ENCODE results near the gene TMEM87B. TPM values are rescaled to one million over a fixed set of nuclear protein-coding genes. Genes with fewer than 3 reads are reported as not detected.
"Not testable (repeated sequence)": the region's sequence is repeated elsewhere in the genome, so short reads cannot be mapped to it uniquely, and the experiment has no call there.

The TMEM87B gene
- total and polyA plus RNA-seq, 10 donors = 10.4 to 39.9 (median 32.9) TPM

DNA sequence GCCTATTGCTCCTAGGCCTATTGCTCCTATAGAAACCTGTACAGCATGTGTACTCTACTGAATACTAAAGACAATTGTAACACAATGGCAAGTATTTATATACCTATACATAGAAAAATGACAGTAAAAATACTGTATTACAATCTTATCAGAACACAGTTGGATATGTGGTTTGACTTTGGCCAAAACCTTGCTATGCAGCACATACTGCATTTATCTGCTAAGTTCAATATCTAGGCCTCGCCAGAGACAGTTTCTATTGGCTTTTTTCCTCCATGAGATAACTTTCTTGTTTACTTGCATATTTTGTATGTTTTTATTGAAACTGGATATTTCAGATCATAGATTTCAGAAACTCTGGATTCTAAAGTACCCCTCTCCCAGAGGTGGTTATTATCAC, 19.3 kb upstream of the TMEM87B start:
- no peak overlapping the region for H3K27ac ChIP-seq
- intact Hi-C loops (cut with DNase I; ENCODE audit: low total_unique reads) = no loop called here
- H3K36me3 ChIP-seq = no peaks in the 10 kb centered on the region
- no peak for DNase-seq
- H3K27me3 ChIP-seq (replicated peaks in 1 of 7) = no peaks in the 10 kb centered on the region
- H3K4me1 ChIP-seq = peaks cover 0 to 36% (median 15%) of the 10 kb centered on the region in 6 donors
- peaks cover 0 to 23% (median 5%) of the 10 kb centered on the region in 8 donors for H3K9me3 ChIP-seq
- 89 to 98% (median 95%) methylated on average over 1 of the region's 1 CpG for WGBS, 5 donors
- TF ChIP-seq POLR2A (IDR thresholded peaks at IDR 0.05) (no peak), CTCF (IDR thresholded peaks at IDR 0.05 in 8 of 11, conservative IDR thresholded peaks at IDR 0.05 in 3 of 11) (no peak), POLR2AphosphoS5 (IDR thresholded peaks at IDR 0.05) (no peak)
- no peak overlapping the region for H3K4me3 ChIP-seq

DNA sequence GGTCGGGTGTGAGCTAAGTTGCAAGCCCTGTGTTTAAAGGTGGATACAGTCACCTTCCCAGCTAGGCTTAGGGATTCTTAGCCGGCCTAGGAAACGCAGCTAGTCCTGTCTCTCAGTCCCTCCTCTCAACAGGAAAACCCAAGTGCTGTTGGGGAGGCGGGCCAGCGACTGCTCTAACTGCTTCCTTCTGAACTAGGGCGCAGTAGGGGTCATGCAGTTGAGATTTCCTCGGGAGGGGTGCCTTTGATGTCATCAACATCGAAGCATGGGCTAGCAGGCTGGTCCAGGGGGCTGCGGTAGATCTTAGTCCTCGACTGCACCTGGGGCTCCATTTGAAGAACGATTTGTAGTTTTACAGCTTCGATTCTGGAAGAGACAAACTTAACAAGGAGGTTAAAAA, 15.5 kb upstream of the TMEM87B start:
- H3K4me1 ChIP-seq; H3K27me3 ChIP-seq (replicated peaks in 1 of 7); intact Hi-C loops (cut with DNase I; ENCODE audit: low total_unique reads); H3K27ac ChIP-seq; H3K4me3 ChIP-seq; DNase-seq; H3K36me3 ChIP-seq: not testable (repeated sequence)
- 87 to 94% (median 91%) methylated on average over 11 to 12 of the region's 12 CpGs for WGBS, 5 donors
- peaks cover 0 to 29% (median 5%) of the 10 kb centered on the region in 8 donors for H3K9me3 ChIP-seq

- peaks cover 0 to 30% (median 7%) of the 10 kb centered on the region in 8 donors for H3K9me3 ChIP-seq
- H3K27me3 ChIP-seq (replicated peaks in 1 of 7); DNase-seq; H3K4me1 ChIP-seq; H3K27ac ChIP-seq; intact Hi-C loops (cut with DNase I; ENCODE audit: low total_unique reads); H3K36me3 ChIP-seq; H3K4me3 ChIP-seq: not testable (repeated sequence)
- WGBS, 5 donors = 76 to 100% (median 87%) methylated on average over 2 of the region's 2 CpGs
These were observed 15.0 kb upstream of the TMEM87B start for GRCh38 chr2:112040066-112040465.

DNA sequence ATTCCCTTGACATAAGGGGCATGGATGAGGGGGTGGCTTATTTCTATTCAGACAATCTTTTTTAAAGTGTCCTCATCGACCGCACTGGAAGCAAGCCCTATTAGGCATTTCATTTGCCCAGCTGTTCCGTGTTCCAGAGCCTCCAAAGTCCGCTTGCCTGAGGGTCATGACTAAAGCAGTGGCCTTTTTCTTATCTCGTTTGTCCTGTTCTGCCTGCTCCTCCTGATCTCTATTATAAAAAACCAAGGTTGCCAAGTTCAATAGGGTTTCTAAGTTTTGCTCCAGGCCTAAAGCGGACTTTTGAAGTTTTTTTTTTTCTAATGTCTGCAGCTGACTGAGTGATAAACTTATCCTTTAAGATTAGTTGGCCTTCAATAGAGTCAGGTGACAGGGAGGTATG, 13.6 kb upstream of the TMEM87B start:
- H3K27me3 ChIP-seq (replicated peaks in 1 of 7); H3K27ac ChIP-seq; intact Hi-C loops (cut with DNase I; ENCODE audit: low total_unique reads); H3K36me3 ChIP-seq; H3K4me3 ChIP-seq; H3K4me1 ChIP-seq; DNase-seq: not testable (repeated sequence)
- 74 to 84% (median 81%) methylated on average over 6 of the region's 6 CpGs for WGBS, 5 donors
- peaks cover 0 to 38% (median 15%) of the 10 kb centered on the region in 8 donors for H3K9me3 ChIP-seq

DNA sequence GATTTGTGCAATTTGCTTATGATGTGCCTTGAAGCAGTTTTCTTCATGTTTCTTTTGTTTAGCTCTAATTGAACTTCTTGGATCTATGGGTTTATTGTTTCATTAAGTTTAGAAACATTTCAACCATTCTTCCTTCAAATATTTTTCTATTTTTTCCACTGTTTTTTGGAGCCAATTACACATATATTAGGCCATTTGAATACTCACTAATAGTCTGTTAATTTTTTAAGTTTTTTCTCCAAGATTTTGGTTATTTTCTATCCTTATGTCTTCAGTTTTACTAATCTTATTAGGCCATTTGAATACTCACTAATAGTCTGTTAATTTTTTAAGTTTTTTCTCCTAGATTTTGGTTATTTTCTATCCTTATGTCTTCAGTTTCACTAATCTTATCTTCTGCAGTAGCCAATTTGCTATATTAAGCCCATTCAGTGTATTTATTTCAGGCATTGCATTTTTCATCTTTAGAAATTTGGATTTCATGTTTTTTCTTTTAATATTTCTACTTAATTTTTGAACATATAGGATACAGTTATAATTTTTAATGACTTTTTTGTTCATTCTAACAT, 9.5 kb upstream of the TMEM87B start:
- no peak overlapping the region for H3K4me3 ChIP-seq
- H3K9me3 ChIP-seq = peaks cover 0 to 21% (median 12%) of the 10 kb centered on the region in 8 donors
- peaks cover 0 to 27% (median 14%) of the 10 kb centered on the region in 6 donors for H3K4me1 ChIP-seq
- TF ChIP-seq POLR2AphosphoS5 (IDR thresholded peaks at IDR 0.05) = no peak
- no peak for TF ChIP-seq POLR2A (IDR thresholded peaks at IDR 0.05)
- no peak for TF ChIP-seq CTCF (IDR thresholded peaks at IDR 0.05 in 8 of 11, conservative IDR thresholded peaks at IDR 0.05 in 3 of 11)
- no peaks in the 10 kb centered on the region for H3K27me3 ChIP-seq (replicated peaks in 1 of 7)
- H3K27ac ChIP-seq = peak overlapping the region in 4 of 8 donors; percentile 0 to 63 (median 18)
- H3K36me3 ChIP-seq = no peaks in the 10 kb centered on the region
- DNase-seq = no peak
- intact Hi-C loops (cut with DNase I; ENCODE audit: low total_unique reads) = loop anchor here (5.0 kb wide), 1 partner anchor 158 kb away; no protein-coding TSS in a partner anchor

GRCh38 chr2:112046231-112046630, 8.8 kb upstream of the TMEM87B start:
- no peak for DNase-seq
- Histone ChIP-seq H3K27ac (peak overlapping the region in 4 of 8 donors; percentile 11 to 63 (median 43)), H3K4me1 (peaks cover 0 to 27% (median 14%) of the 10 kb centered on the region in 6 donors), H3K4me3 (no peak overlapping the region), H3K36me3 (no peaks in the 10 kb centered on the region), H3K9me3 (peaks cover 0 to 21% (median 12%) of the 10 kb centered on the region in 8 donors), H3K27me3 (replicated peaks in 1 of 7) (no peaks in the 10 kb centered on the region)
- TF ChIP-seq POLR2AphosphoS5 (IDR thresholded peaks at IDR 0.05) (no peak), CTCF (IDR thresholded peaks at IDR 0.05 in 8 of 11, conservative IDR thresholded peaks at IDR 0.05 in 3 of 11) (no peak), POLR2A (IDR thresholded peaks at IDR 0.05) (no peak)
- intact Hi-C loops (cut with DNase I; ENCODE audit: low total_unique reads) = loop anchor here (5.0 kb wide), 1 partner anchor 159 kb away; no protein-coding TSS in a partner anchor
